ENCODE data around the gene UGGT2.

UGGT2 gene

DNA sequence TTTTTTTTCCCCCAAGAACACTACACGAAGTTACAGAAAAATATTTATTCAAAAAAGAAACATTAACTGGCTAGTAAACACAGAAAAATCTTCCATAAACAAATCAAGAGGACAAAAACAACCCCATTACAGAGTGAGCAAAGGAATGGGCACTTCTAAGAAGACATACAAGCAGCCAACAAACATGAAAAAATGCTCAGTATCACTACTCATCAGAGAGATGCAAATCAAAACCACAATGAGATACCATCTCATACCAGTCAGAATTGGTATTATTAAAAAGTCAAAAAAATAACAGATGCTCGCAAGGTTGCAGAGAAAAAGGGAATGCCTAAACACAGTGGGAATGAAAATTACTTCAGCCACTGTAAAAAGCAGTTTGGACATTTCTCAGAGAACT, 131.7 kb downstream of the UGGT2 start:
- H3K4me3 ChIP-seq (ENCODE audit: low read length), result no peak overlapping the region
- no peak for DNase-seq (ENCODE audit: low read depth)
- TF ChIP-seq, protein P1, sequence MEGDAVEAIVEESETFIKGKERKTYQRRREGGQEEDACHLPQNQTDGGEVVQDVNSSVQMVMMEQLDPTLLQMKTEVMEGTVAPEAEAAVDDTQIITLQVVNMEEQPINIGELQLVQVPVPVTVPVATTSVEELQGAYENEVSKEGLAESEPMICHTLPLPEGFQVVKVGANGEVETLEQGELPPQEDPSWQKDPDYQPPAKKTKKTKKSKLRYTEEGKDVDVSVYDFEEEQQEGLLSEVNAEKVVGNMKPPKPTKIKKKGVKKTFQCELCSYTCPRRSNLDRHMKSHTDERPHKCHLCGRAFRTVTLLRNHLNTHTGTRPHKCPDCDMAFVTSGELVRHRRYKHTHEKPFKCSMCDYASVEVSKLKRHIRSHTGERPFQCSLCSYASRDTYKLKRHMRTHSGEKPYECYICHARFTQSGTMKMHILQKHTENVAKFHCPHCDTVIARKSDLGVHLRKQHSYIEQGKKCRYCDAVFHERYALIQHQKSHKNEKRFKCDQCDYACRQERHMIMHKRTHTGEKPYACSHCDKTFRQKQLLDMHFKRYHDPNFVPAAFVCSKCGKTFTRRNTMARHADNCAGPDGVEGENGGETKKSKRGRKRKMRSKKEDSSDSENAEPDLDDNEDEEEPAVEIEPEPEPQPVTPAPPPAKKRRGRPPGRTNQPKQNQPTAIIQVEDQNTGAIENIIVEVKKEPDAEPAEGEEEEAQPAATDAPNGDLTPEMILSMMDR (conservative IDR thresholded peaks at IDR 0.05; ENCODE audit: low read depth, low read length), result no peak

GRCh38 chr13:95920485-95920884, 132.7 kb downstream of the UGGT2 start:
- no peak for DNase-seq (ENCODE audit: low read depth)
- TF ChIP-seq, protein P1 (conservative IDR thresholded peaks at IDR 0.05; ENCODE audit: low read depth, low read length), result no peak
- no peak overlapping the region for H3K4me3 ChIP-seq (ENCODE audit: low read length)

DNA sequence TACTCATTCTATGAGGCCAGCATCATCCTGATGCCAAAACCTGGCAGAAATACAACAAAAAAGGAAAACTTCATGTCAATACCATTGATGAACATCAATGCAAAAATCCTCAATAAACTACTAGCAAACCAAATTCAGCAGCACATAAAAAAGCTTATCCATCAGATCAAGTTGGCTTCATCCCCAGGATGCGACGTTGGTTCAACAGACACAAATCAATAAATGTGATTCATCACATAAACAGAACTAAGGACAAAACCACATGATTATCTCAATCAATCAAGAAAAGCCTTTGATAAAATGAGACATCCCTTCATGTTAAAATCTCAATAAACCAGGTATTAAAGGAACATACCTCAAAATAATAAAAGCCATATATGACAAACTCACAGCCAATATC, 134.3 kb downstream of the UGGT2 start:
- TF ChIP-seq, protein P1 (conservative IDR thresholded peaks at IDR 0.05; ENCODE audit: low read depth, low read length), result no peak
- no peak overlapping the region for H3K4me3 ChIP-seq (ENCODE audit: low read length)
- DNase-seq (ENCODE audit: low read depth), result no peak

DNA sequence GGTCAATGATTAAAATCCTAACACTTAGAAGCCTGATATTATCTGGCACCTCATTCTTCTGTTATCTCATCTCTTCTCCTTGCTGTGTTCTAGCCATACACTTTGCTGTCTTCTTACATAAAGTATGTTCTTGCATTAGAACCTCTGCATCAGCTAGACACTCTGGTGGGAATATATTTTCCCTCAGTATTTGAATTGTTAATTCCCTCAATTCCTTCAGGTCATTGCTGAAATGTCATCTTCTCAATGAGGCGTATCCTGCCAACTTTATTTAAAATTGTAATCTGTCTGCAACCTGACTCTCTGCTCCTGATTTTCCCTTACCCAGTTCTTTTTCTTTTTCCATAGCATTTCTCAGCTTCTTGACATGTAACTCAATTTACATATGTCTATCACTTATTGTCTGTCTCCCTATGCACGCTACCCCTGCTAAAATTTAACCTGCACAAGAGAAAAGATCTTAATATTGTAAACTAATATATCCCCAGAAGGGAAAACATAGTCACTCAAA, 138.2 kb downstream of the UGGT2 start:
- TF ChIP-seq, protein P1 (conservative IDR thresholded peaks at IDR 0.05; ENCODE audit: low read depth, low read length), result no peak
- no peak for DNase-seq (ENCODE audit: low read depth)

DNA sequence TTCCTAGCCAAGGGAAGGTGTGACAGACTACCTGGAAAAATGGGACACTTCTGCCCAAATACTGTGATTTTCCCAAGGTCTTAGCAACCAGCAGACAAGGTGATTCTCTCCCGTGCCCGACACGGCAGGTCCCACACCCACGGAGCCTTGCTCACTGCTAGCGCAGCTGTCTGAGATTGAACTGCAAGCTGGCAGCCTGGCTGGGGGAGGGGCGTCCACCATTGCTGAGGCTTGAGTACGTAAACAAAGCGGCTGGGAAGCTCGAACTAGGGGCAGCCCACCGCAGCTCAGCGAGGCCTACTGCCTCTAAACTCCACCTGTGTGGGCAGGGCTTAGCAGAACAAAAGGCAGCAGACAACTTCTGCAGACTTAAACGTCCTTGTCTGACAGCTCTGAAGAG, 146.2 kb downstream of the UGGT2 start:
- H3K4me3 ChIP-seq (ENCODE audit: low read length), result no peak overlapping the region
- TF ChIP-seq, protein P1 (conservative IDR thresholded peaks at IDR 0.05; ENCODE audit: low read depth, low read length), result no peak
- DNase-seq (ENCODE audit: low read depth), result no peak

More for the DNA sequence above, 138.2 kb downstream of the UGGT2 start:
- no peak overlapping the region for H3K4me3 ChIP-seq (ENCODE audit: low read length)

DNA sequence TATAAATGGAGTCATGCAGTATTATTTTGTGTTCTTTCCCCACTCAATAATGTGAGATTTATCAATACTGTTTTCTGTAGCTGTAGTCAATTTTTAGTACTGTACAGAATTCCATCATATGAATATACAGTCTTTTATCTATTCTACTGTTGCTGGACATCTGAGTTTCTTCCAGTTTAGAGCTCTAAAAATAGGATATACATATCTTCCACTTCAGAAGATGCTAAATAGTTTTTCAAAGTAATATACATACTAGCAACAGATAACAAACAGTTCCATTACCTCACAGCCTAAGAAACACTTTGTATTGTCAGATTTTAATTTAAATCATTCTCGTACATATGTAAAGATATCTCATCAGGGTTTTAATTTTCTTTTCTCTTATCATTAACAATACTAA, 149.6 kb downstream of the UGGT2 start:
- no peak overlapping the region for H3K4me3 ChIP-seq (ENCODE audit: low read length)
- TF ChIP-seq, protein P1 (conservative IDR thresholded peaks at IDR 0.05; ENCODE audit: low read depth, low read length), result no peak
- no peak for DNase-seq (ENCODE audit: low read depth)

DNA sequence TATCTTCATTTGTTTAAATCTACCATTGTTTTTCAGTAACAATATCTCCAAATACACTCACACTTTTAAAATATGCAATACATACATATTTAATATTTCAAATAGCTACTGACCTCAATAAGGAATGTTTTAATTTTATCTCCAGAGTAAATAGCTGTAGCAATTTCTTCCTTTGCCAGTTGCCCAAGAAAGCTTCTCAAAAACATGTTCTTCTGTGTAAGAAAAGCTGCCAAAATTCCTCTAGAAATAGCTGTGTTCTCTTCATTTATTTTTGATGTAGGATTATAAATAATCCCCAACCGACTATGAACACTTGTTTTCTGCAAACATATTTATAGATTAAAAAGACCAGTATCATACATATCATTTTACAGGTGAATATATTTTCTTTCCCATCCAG, 150.5 kb downstream of the UGGT2 start:
- DNase-seq (ENCODE audit: low read depth), result no peak
- TF ChIP-seq, protein P1 (conservative IDR thresholded peaks at IDR 0.05; ENCODE audit: low read depth, low read length), result no peak
- no peak overlapping the region for H3K4me3 ChIP-seq (ENCODE audit: low read length)
